ENCODE results near the gene NOS3. TPM values are rescaled to one million over a fixed set of nuclear protein-coding genes. Genes with fewer than 3 reads are reported as not detected.

The NOS3 gene
- total and polyA plus RNA-seq, 2 of the 13 experiments (the other 11 are each of a cell fraction or from before 2014, with no cell fraction given), result 3.7 to 7.5 TPM

GRCh38 chr7:151028131-151028947 is 37.5 kb downstream of the NOS3 start, which contains the start of gene ABCB8 (continued):
- TF ChIP-seq ZNF564 (CRISPR knock-in tag; IDR thresholded peaks at IDR 0.05) (no peak), KLF12 (CRISPR knock-in tag; IDR thresholded peaks at IDR 0.05; ENCODE audit: borderline replicate concordance) (peak; percentile 50; the same call in 1 of the 2 replicates), CTCF (CRISPR knock-in tag; IDR thresholded peaks at IDR 0.05) (peak; percentile 85), ZNF10 (CRISPR knock-in tag; IDR thresholded peaks at IDR 0.05; ENCODE audit: borderline replicate concordance, low read depth) (no peak), TIGD3 (CRISPR knock-in tag; IDR thresholded peaks at IDR 0.05; ENCODE audit: borderline replicate concordance) (no peak), PHF5A (CRISPR knock-in tag; IDR thresholded peaks at IDR 0.05; ENCODE audit: low read depth, unreplicated experiment) (peak; percentile 60), ZNF770 (CRISPR knock-in tag; IDR thresholded peaks at IDR 0.05) (no peak), KDM5A (IDR thresholded peaks at IDR 0.05; ENCODE audit: borderline replicate concordance, low read length) (peak; percentile 97), ZFP1 (CRISPR knock-in tag; IDR thresholded peaks at IDR 0.05) (no peak), ZNF83 (CRISPR knock-in tag; IDR thresholded peaks at IDR 0.05; ENCODE audit: borderline replicate concordance) (no peak), EEA1 (CRISPR knock-in tag; IDR thresholded peaks at IDR 0.05; ENCODE audit: borderline replicate concordance) (no peak), FOXK2 (IDR thresholded peaks at IDR 0.05) (no peak), ZUFSP (CRISPR knock-in tag; IDR thresholded peaks at IDR 0.05; ENCODE audit: borderline replicate concordance) (no peak), TRAFD1 (CRISPR knock-in tag; IDR thresholded peaks at IDR 0.05; ENCODE audit: borderline replicate concordance) (no peak), ZBTB1 (CRISPR knock-in tag; IDR thresholded peaks at IDR 0.05; ENCODE audit: borderline replicate concordance) (no peak), TBP (CRISPR knock-in tag; IDR thresholded peaks at IDR 0.05) (no peak), ZFP36L1 (CRISPR knock-in tag; IDR thresholded peaks at IDR 0.05) (no peak), GFI1 (CRISPR knock-in tag; IDR thresholded peaks at IDR 0.05; ENCODE audit: borderline replicate concordance) (no peak), SNAPC5 (CRISPR knock-in tag; IDR thresholded peaks at IDR 0.05; ENCODE audit: borderline replicate concordance) (no peak), YEATS4 (CRISPR knock-in tag; IDR thresholded peaks at IDR 0.05; ENCODE audit: borderline replicate concordance) (no peak)
